Thymus (tissue), 11 donors: ENCODE results near the gene CDC5L. TPM values are rescaled to one million over a fixed set of nuclear protein-coding genes. Genes with fewer than 3 reads are reported as not detected.
"Not testable (repeated sequence)": the region's sequence is repeated elsewhere in the genome, so short reads cannot be mapped to it uniquely, and the experiment has no call there.

Experiments used
- DNase-seq, 9 donors: peaks; one replicate each; pipeline ENCODE4 v3.0.0-alpha.2; 2013; ENCODE audit warnings: low spot score in 9 of 9, low read depth in 6 of 9, missing footprints in 1 of 9
- H3K27ac ChIP-seq, 2 donors: one replicate each; pipeline ENCODE4 v1.5.1; 2013; ENCODE audit warnings: control low read depth in 1 of 2, low read depth in 1 of 2, low read length in 1 of 2, mild to moderate bottlenecking in 1 of 2, moderate library complexity in 1 of 2
- H3K27me3 ChIP-seq, 2 donors: one replicate each; pipeline ENCODE4 v1.5.1; 2013; ENCODE audit warnings: low read length in 1 of 2; ENCODE audit not compliant: control insufficient read depth in 2 of 2, insufficient read depth in 1 of 2
- H3K36me3 ChIP-seq, 2 donors: one replicate each; pipeline ENCODE4 v1.5.1; 2013; ENCODE audit warnings: low read length in 1 of 2, mild to moderate bottlenecking in 1 of 2, moderate library complexity in 1 of 2; ENCODE audit not compliant: control insufficient read depth in 2 of 2, insufficient read depth in 2 of 2
- H3K4me1 ChIP-seq, 2 donors: one replicate each; pipeline ENCODE4 v1.5.1; 2013; ENCODE audit warnings: low read length in 2 of 2; ENCODE audit not compliant: control insufficient read depth in 2 of 2, insufficient read depth in 2 of 2
- H3K4me3 ChIP-seq, 2 donors: one replicate each; pipeline ENCODE4 v1.5.1; 2013; ENCODE audit warnings: low read length in 2 of 2, control low read depth in 1 of 2, mild to moderate bottlenecking in 1 of 2
- H3K9me3 ChIP-seq, 2 donors: one replicate each; pipeline ENCODE4 v1.5.1; 2013; ENCODE audit warnings: low read length in 1 of 2, mild to moderate bottlenecking in 1 of 2; ENCODE audit not compliant: control insufficient read depth in 2 of 2, insufficient read depth in 1 of 2
- WGBS: extraction: QIAGEN DNeasy Blood & Tissue Kit; methylation state at CpG from one replicate; pipeline ENCODE4 v1.1.7; 2013; 5-methylcytosine and 5-hydroxymethylcytosine counted together
- polyA plus RNA-seq: library from polyadenylated mRNA; stranded (reverse); fragments of 200-250 nt; gene quantifications from one replicate; pipeline ENCODE4 v1.2.3, GENCODE V29; 2013
- total RNA-seq: library from RNA; stranded (reverse); fragments of 120-200 nt; gene quantifications from one replicate; pipeline ENCODE4 v1.2.4, GENCODE V29; 2013
- donor health status: healthy.

Gene CDC5L
- total and polyA plus RNA-seq, 2 donors, result 12.7 to 30.9 TPM

DNA sequence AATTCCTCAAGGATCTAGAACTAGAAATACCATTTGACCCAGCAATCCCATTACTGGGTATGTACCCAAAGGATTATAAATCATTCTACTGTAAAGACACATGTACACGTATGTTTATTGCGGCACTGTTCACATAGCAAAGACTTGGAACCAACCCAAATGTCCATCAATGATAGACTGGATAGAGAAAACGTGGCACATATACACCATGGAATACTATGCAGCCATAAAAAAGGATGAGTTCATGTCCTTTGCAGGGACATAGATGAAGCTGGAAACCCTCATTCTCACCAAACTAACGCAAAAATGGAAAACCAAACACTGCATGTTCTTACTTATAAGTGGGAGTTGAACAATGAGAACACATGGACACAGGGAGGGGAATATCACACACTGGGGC is 40.7 kb upstream of the CDC5L start:
- WGBS, result 87% methylated on average over 4 of the region's 4 CpGs
- not testable (repeated sequence) for DNase-seq, H3K4me1 ChIP-seq, H3K4me3 ChIP-seq, H3K36me3 ChIP-seq, H3K9me3 ChIP-seq, H3K27ac ChIP-seq
- peaks cover 15 to 43% of the 10 kb centered on the region in 2 donors for H3K27me3 ChIP-seq

DNA sequence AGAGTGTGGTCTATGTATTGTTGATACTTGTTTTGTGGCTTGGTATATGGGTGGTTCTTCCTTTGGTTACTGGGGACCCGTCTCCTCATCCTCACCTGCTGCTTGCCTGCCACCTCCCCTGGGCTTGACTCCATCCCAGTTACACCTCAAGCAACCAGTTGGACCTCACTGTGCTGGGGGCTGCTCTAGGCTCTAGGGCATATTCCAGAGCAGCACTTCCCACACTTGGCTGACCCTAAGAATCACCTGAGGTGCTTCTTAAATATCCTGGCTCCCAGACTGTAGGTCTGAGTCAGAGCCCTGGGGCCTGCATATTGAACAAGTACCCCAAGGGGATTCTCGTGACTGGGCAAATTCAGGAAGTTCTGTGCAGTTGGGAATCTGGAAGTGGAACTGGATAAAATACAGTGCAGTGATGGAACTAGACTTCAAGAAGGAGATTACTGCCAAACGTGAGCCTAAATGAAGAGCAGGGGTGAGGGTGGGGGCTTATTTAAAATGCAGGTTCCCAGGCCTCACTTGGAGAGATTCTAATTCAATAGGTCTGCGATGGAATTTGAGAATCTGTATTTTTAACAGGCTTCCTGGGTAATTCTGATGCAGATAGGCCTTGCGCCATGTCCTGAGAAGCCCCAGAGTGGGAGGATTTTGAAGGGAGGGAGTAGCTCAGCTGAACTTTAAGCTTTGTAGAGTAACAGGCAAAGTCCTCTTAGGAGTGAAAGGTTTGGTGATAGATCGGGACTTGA is 37.4 kb upstream of the CDC5L start:
- H3K4me1 ChIP-seq, result no peaks in the 10 kb centered on the region
- 90% methylated on average over 6 of the region's 6 CpGs for WGBS
- no peaks in the 10 kb centered on the region for H3K36me3 ChIP-seq

DNA sequence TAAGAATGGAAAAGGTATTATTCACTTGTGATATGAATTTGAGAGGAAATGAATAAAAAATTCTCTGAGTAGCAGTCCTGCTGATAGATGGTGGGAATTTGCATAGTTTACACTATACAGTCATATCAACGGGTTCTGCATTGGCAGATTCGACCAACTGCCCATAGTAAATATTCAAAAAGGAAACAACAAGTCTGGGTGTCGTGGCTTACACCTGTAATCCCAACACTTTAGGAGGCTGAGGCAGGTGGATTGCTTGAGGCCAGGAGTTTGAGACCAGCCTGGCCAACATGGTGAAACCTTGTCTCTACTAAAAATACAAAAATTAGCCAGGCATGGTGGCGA is 36.9 kb upstream of the CDC5L start:
- H3K27me3 ChIP-seq, result peaks cover 0 to 10% of the 10 kb centered on the region in 2 donors
- not testable (repeated sequence) for H3K27ac ChIP-seq, H3K36me3 ChIP-seq, H3K4me3 ChIP-seq, H3K4me1 ChIP-seq, DNase-seq, H3K9me3 ChIP-seq
- WGBS, result 94% methylated on average over 4 of the region's 4 CpGs

More for the DNA sequence above, 37.4 kb upstream of the CDC5L start:
- Histone ChIP-seq H3K27me3 (peaks cover 0 to 13% of the 10 kb centered on the region in 2 donors), H3K4me3 (no peak overlapping the region), H3K9me3 (no peaks in the 10 kb centered on the region), H3K27ac (no peak overlapping the region)
- DNase-seq, result no peak

DNA sequence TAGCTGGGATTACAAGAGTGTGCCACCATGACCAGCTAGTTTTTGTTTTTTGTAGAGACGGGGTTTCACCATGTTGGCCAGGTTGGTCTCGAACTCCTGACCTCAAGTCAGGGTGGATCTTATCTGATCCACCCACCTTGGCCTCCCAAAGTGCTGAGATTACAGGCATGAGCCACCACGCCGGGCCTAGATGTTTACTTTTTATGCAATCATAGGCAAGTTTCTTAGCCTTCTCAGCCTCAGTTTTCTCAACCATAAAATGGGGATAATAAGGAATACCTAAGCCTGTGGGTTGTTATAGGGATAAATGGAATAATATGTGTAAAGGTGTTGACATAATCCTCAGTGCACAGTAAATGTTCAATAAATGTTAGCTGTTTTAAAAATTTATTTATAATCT is 35.2 kb upstream of the CDC5L start:
- Histone ChIP-seq H3K36me3 (no peaks in the 10 kb centered on the region), H3K9me3 (peaks cover 0 to 1% of the 10 kb centered on the region in 2 donors), H3K4me3 (no peak overlapping the region), H3K27ac (no peak overlapping the region), H3K27me3 (peaks cover 0 to 2% of the 10 kb centered on the region in 2 donors), H3K4me1 (no peaks in the 10 kb centered on the region)
- no peak for DNase-seq
- WGBS, result 96% methylated on average over 4 of the region's 4 CpGs

DNA sequence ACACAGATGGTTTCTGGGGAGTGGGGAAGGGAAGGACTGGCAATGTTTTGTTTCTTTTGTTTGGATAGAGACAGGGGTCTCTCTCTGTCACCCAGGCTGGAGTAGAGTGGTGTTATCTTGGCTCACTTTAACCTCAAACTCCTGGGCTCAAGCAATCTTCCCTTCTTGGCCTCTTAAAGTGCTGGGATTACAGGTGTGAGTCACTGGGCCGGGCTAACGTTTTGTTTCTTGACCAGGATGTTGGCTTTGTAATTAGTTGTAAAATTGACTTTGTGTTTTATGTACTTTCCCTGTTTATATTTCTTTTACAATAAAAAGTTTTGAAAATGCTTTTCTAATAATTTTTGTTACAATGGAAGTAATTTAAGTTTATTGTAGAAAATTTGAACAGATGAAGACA is 34.2 kb upstream of the CDC5L start:
- peaks cover 0 to 2% of the 10 kb centered on the region in 2 donors for H3K27me3 ChIP-seq
- H3K27ac ChIP-seq, result no peak overlapping the region
- no peak for DNase-seq
- H3K36me3 ChIP-seq, result no peaks in the 10 kb centered on the region
- no peaks in the 10 kb centered on the region for H3K4me1 ChIP-seq
- peaks cover 0 to 1% of the 10 kb centered on the region in 2 donors for H3K9me3 ChIP-seq
- 95% methylated on average over 2 of the region's 2 CpGs for WGBS
- H3K4me3 ChIP-seq, result no peak overlapping the region

DNA sequence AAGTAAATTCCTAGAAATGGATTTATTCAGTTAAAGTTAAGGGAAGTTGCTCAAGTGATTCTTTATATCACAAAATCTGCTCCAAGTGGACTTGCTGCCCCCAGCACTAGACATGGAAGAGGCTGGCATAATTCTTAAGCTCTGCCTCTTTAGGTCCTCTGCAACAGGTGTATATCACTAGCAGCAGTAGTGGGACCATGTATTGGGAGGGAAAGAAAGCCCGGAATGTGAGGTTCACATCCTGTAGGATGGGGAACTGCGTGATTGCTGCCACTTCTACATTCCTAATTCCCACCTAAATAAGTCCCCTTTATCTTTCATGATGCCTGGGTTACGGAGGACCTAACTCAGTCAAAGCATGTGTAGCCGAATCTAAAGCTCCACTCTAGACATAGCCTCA is 31.9 kb upstream of the CDC5L start:
- Histone ChIP-seq H3K36me3 (no peaks in the 10 kb centered on the region), H3K27ac (no peak overlapping the region), H3K4me1 (no peaks in the 10 kb centered on the region), H3K4me3 (no peak overlapping the region), H3K9me3 (peaks cover 0 to 1% of the 10 kb centered on the region in 2 donors), H3K27me3 (no peaks in the 10 kb centered on the region)
- 73% methylated on average over 4 of the region's 4 CpGs for WGBS
- DNase-seq, result no peak

DNA sequence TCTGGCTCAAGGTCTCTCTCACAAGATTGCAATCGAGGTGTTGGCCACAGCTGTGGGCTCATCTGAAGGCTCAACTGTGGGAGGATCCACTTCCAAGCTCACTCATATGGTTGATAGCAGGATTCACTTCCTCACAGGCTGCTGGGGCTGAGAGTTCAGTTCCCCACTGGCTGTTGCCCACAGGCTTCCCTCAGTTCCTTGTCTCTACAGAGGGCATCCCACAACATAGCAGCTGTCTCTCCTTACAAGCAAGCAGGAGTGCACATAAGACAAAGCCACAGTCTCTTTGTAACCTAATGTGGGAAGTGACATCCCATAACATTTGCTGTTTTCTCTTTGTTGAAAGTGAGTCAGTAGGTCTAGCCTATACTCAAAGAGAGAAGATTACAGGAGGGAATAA is 31.0 kb upstream of the CDC5L start:
- DNase-seq, result no peak
- Histone ChIP-seq H3K9me3 (peaks cover 0 to 1% of the 10 kb centered on the region in 2 donors), H3K4me3 (no peak overlapping the region), H3K27ac (no peak overlapping the region), H3K4me1 (no peaks in the 10 kb centered on the region), H3K36me3 (no peaks in the 10 kb centered on the region), H3K27me3 (no peaks in the 10 kb centered on the region)
- WGBS, result 79% methylated on average over 1 of the region's 1 CpG

DNA sequence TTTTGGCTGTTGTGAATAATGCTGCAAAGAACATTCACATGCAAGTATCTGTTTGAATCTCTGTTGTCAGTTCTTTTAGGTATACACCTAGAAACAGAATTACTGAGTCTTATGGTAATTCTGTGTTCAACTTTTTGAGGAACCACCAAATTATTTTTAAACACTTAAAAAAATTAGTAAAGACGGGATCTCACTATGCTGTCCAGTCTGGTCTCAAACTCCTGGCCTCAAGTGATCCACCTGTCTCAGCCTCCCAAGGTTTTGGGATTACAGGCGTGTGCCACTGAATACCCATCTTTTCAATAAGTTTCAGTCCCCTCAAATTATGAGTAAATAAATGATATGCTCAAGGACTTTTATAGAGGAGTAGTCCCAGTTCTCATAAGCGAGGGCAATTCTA is 27.5 kb upstream of the CDC5L start:
- Histone ChIP-seq H3K4me1 (no peaks in the 10 kb centered on the region), H3K27ac (no peak overlapping the region), H3K27me3 (peaks cover 0 to 2% of the 10 kb centered on the region in 2 donors), H3K36me3 (no peaks in the 10 kb centered on the region), H3K9me3 (peaks cover 0 to 1% of the 10 kb centered on the region in 2 donors), H3K4me3 (no peak overlapping the region)
- 96% methylated on average over 3 of the region's 3 CpGs for WGBS
- DNase-seq, result no peak

DNA sequence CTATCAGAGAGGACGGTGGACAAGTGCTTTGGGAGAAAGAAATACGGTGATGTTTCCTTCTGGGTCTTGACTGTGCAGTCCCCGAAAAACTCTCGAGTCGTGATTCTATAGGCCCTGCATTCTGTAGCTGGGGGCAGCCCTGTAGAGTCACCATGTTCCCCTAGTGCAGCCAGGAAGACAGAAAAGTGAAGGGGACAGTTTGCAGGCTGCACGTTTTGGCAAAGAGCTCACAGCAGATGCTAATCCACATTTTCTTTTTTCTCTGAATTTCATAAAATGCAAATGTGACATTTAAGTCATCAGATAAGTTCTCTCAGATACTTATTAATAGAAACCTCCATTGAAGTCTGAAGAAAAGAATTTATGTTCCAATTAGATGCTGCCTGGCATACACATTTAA is 25.6 kb upstream of the CDC5L start:
- no peak for DNase-seq
- WGBS, result 87% methylated on average over 6 of the region's 6 CpGs
- H3K27ac ChIP-seq, result no peak overlapping the region
- no peaks in the 10 kb centered on the region for H3K9me3 ChIP-seq
- no peaks in the 10 kb centered on the region for H3K4me1 ChIP-seq
- H3K27me3 ChIP-seq, result peaks cover 0 to 2% of the 10 kb centered on the region in 2 donors
- no peak overlapping the region for H3K4me3 ChIP-seq
- no peaks in the 10 kb centered on the region for H3K36me3 ChIP-seq
